Subcutaneous adipose tissue (tissue), 4 donors: Measurements from ENCODE around the gene BTNL3. TPM values are rescaled to one million over a fixed set of nuclear protein-coding genes. Genes with fewer than 3 reads are reported as not detected.

Source experiments
- total RNA-seq, 4 donors: library from RNA; depleted of rRNA; stranded (reverse); fragments of >200 nt; gene quantifications; one replicate each; pipeline ENCODE4 v1.1.0, GENCODE V29; 2016
- TF ChIP-seq, protein P1 (sequence below): fragments of 450-650 bp; IDR thresholded peaks from one replicate; pipeline ENCODE4 v1.5.1; 2016; ENCODE audit warnings: low read depth, mild to moderate bottlenecking, control low read depth, antibody characterized with exemption, moderate library complexity

The BTNL3 gene
- total RNA-seq, 4 donors from 2014 or later = 0.22 TPM; not detected in 3

GRCh38 chr5:181039931-181040630, 51.4 kb downstream of the BTNL3 start, which contains the start of gene BTNL9:
BTNL9 (plus strand) TSS chr5:181040266; CDS start chr5:181045490, 5,224 bp downstream.
- TF ChIP-seq, protein P1, sequence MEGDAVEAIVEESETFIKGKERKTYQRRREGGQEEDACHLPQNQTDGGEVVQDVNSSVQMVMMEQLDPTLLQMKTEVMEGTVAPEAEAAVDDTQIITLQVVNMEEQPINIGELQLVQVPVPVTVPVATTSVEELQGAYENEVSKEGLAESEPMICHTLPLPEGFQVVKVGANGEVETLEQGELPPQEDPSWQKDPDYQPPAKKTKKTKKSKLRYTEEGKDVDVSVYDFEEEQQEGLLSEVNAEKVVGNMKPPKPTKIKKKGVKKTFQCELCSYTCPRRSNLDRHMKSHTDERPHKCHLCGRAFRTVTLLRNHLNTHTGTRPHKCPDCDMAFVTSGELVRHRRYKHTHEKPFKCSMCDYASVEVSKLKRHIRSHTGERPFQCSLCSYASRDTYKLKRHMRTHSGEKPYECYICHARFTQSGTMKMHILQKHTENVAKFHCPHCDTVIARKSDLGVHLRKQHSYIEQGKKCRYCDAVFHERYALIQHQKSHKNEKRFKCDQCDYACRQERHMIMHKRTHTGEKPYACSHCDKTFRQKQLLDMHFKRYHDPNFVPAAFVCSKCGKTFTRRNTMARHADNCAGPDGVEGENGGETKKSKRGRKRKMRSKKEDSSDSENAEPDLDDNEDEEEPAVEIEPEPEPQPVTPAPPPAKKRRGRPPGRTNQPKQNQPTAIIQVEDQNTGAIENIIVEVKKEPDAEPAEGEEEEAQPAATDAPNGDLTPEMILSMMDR = no peak

- TF ChIP-seq, protein P1 = no peak
Measured at GRCh38 chr5:181040631-181040945, 51.9 kb downstream of the BTNL3 start.

- TF ChIP-seq, protein P1 = no peak
Measured at GRCh38 chr5:181041043-181041442, 52.4 kb downstream of the BTNL3 start.

DNA sequence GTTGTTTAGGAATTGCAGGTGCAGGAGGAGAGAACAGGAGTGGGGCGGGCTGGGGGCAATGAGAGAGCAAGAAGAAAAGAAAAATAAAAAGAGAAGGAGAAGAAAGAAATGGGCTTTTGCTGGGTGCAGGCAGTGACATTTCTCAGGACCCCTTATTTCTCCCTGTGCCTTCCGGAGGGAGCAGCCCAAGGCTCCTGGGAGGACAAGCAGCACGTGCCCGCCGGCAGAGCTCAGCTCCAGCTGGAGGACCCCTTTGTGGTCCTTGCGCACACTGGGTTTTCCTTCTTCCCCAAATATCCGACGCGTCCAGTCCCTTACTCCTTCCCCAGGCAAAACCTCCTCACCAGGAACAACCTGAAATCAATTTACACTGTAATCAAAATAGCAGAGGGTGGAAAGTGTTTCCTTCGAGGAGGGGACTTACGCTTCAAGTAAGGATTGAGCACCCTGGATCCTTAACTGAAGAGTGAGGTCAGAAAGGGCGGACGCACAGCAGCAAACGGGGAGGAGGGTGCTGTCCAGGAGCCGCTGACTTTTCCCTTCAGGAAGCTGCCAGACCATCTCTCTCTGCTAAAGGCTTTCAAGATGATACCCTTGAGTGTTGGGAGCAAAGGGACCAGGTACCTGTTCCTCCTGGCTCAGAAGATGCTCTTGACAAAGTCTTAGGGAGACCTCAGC, 53.5 kb downstream of the BTNL3 start:
- TF ChIP-seq, protein P1 = no peak

GRCh38 chr5:181042722-181043121, 54.1 kb downstream of the BTNL3 start:
- TF ChIP-seq, protein P1 = no peak

GRCh38 chr5:181043285-181044092, 54.8 kb downstream of the BTNL3 start:
- TF ChIP-seq, protein P1 = no peak

GRCh38 chr5:181044093-181044599, 55.5 kb downstream of the BTNL3 start:
- TF ChIP-seq, protein P1 = no peak
